ENCODE data around the gene MED13L. TPM values are rescaled to one million over a fixed set of nuclear protein-coding genes. Genes with fewer than 3 reads are reported as not detected.

Gene MED13L
- total RNA-seq, 1 experiment from 2014 or later = 80.5 TPM

DNA sequence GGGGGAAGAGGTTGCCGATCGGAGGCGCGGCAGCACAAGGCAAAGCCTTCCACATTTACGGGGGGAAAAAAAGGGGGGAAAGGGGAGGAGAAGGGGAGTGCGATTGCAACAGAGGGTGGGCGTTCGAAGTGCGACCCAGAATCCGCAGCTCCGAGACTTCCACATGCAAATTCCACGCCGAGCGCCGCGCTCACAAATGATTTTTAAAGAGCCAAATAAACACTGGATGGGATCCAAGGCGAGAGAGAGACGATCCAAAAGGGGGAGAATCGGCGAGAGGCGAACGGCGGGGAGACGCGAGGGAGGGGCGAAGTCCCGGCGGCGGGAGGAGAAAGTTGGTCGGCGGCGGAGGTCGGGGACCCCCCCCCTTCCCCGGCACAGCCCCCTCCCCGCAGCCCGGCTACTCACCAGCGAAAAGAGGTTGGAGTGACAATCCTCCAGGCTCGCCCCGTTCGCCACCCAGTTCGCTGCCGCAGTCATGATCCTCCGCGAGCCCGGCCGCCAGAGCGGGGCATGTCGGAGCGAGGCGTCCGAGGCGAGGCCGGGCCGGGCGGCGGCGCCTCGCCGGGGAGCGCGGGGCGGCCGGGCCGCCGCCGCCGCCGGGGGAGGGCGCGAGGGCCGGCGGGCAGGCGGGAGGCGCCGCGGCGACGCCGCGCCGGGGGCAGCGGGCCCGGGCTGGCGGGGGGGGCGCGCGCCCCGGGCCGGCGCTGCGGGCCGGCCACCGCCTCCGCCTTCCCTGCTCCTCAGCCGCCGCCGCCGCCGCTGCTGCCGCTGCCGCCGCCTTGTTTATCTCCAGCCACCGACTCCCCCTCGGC, 634 bp downstream of the MED13L start (continued):
- TF ChIP-seq, protein P1, sequence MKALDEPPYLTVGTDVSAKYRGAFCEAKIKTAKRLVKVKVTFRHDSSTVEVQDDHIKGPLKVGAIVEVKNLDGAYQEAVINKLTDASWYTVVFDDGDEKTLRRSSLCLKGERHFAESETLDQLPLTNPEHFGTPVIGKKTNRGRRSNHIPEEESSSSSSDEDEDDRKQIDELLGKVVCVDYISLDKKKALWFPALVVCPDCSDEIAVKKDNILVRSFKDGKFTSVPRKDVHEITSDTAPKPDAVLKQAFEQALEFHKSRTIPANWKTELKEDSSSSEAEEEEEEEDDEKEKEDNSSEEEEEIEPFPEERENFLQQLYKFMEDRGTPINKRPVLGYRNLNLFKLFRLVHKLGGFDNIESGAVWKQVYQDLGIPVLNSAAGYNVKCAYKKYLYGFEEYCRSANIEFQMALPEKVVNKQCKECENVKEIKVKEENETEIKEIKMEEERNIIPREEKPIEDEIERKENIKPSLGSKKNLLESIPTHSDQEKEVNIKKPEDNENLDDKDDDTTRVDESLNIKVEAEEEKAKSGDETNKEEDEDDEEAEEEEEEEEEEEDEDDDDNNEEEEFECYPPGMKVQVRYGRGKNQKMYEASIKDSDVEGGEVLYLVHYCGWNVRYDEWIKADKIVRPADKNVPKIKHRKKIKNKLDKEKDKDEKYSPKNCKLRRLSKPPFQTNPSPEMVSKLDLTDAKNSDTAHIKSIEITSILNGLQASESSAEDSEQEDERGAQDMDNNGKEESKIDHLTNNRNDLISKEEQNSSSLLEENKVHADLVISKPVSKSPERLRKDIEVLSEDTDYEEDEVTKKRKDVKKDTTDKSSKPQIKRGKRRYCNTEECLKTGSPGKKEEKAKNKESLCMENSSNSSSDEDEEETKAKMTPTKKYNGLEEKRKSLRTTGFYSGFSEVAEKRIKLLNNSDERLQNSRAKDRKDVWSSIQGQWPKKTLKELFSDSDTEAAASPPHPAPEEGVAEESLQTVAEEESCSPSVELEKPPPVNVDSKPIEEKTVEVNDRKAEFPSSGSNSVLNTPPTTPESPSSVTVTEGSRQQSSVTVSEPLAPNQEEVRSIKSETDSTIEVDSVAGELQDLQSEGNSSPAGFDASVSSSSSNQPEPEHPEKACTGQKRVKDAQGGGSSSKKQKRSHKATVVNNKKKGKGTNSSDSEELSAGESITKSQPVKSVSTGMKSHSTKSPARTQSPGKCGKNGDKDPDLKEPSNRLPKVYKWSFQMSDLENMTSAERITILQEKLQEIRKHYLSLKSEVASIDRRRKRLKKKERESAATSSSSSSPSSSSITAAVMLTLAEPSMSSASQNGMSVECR (CRISPR knock-in tag; IDR thresholded peaks at IDR 0.05; ENCODE audit: borderline replicate concordance) = no peak
- TF ChIP-seq FOXP1 (CRISPR knock-in tag; IDR thresholded peaks at IDR 0.05; ENCODE audit: borderline replicate concordance) (no peak), GTF2I (CRISPR knock-in tag; conservative IDR thresholded peaks at IDR 0.05) (no peak)

DNA sequence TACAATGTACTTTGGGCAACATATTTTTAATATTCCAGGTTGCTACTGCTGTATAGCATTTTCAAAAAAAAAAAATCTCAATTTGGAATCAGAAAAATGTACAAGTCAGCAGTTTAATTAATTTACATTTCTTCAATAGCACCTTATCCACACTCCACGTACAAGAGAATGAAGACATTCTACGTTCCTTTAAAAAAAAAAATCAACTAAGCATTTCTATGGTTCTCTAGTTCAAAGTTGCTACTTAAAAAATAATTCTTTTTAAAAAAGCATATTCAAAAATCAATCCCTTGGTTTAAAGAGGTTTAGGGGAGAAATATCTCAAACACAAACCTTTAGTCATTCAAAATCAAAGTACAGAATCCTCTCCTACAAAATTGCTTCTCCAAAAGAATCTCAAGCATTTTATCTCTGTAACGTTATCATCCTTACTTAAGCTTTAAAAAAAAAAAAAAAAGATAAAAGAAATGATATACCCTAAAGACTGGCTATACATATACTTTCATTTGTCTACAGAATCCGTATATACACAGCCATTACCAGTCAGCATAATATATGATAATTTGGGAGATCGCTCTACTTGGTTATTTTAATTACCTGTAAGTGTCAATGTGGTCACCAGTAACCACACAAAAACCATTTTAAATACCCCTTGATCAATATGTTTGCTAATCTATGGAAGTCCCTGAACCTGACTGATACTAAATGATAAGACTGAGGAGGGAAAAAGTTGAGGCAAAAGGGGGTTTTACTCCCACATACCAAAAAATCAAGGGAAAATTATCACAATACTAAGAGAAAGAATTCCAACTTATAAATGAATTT, 2.7 kb downstream of the MED13L start:
- Mint-ChIP-seq H3K4me3 (peak overlapping the region; percentile 98), H3K4me1 (peaks cover 51% of the 10 kb centered on the region), H3K27ac (no peak overlapping the region), H3K27me3 (ENCODE audit: low read depth) (peaks cover 4% of the 10 kb centered on the region; the same call in 1 of the 2 replicates), H3K36me3 (no peaks in the 10 kb centered on the region), H3K9me3 (no peaks in the 10 kb centered on the region)
- no peak for TF ChIP-seq PRRX2 (CRISPR knock-in tag; IDR thresholded peaks at IDR 0.05)
- no peak for TF ChIP-seq CREB1 (CRISPR knock-in tag; IDR thresholded peaks at IDR 0.05)
- TF ChIP-seq CREM (CRISPR knock-in tag; IDR thresholded peaks at IDR 0.05) = no peak
- TF ChIP-seq JAZF1 (CRISPR knock-in tag; IDR thresholded peaks at IDR 0.05) = no peak
- TF ChIP-seq, protein P2, sequence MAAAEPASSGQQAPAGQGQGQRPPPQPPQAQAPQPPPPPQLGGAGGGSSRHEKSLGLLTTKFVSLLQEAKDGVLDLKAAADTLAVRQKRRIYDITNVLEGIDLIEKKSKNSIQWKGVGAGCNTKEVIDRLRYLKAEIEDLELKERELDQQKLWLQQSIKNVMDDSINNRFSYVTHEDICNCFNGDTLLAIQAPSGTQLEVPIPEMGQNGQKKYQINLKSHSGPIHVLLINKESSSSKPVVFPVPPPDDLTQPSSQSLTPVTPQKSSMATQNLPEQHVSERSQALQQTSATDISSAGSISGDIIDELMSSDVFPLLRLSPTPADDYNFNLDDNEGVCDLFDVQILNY (CRISPR knock-in tag; IDR thresholded peaks at IDR 0.05) = no peak
- ATAC-seq (no peak), DNase-seq (ENCODE audit: low spot score) (no peak)
- POLR2A ChIA-PET = no interaction called here
- CTCF ChIA-PET = no interaction called here

DNA sequence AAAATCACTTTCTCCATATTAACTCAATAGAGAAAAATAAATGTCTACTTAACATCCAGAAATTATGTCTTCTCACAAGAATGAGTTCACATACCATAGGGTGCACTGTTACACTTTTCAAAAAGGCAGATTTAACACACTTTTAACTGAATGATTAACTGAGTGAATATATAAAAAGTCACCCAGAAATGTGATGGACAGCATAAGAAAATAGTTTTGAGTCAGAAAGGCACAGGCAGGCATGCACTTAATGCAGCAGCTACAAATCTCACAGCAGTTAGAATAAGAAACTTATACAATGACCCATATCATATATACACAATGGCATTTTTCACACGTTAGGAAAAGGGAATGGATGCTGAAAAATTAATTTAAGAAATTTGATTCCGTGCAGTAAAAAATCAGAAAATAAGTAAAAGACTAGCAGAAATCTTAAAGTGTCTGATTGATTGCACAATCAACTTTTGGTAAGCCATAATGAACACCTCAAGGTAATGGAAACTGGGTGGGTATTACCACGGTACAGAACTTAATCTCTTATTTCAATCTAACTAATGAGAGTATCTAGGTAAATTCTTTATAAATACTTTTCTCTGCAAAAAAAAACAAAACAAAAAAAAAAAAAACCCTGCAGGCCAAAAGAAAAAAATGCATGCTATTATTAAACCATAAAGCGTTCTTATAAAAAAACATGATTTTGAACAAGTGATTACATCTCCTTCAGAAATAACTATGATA, 3.5 kb downstream of the MED13L start:
- CTCF ChIA-PET = no interaction called here
- POLR2A ChIA-PET = no interaction called here
- TF ChIP-seq, protein P3, sequence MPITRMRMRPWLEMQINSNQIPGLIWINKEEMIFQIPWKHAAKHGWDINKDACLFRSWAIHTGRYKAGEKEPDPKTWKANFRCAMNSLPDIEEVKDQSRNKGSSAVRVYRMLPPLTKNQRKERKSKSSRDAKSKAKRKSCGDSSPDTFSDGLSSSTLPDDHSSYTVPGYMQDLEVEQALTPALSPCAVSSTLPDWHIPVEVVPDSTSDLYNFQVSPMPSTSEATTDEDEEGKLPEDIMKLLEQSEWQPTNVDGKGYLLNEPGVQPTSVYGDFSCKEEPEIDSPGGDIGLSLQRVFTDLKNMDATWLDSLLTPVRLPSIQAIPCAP (CRISPR knock-in tag; IDR thresholded peaks at IDR 0.05) = no peak
- TF ChIP-seq TP53 (CRISPR knock-in tag; IDR thresholded peaks at IDR 0.05) = no peak
- no peak for TF ChIP-seq NFE2L1 (CRISPR knock-in tag; IDR thresholded peaks at IDR 0.05)
- no peaks in the 10 kb centered on the region for H3K9me3 Mint-ChIP-seq
- peak overlapping the region; percentile 98 for H3K4me3 Mint-ChIP-seq
- DNase-seq (ENCODE audit: low spot score) (no peak), ATAC-seq (no peak)
- H3K4me1 Mint-ChIP-seq = peaks cover 46% of the 10 kb centered on the region
- peaks cover 4% of the 10 kb centered on the region; the same call in 1 of the 2 replicates for H3K27me3 Mint-ChIP-seq (ENCODE audit: low read depth)
- H3K27ac Mint-ChIP-seq = no peak overlapping the region
- no peaks in the 10 kb centered on the region for H3K36me3 Mint-ChIP-seq

DNA sequence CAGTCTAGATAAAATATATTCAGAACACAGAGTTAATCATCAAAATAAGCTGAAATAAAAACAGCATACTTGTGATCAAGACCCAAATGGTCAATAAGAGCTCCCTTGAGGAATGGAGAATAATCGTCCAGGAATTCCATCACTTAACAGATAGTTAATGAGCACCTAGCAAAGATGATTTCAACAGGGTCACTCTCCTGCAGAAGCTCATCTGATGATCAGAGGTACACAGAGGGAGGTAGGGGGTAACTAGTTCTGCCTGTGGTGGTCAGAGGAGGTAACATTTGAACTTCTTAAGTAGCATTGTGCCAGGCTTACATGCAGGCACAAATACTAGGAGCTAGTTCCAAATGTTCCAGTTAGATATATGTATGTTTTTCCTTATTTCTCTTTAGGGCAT, 9.5 kb downstream of the MED13L start:
- Mint-ChIP-seq H3K27ac (no peak overlapping the region), H3K36me3 (no peaks in the 10 kb centered on the region), H3K4me3 (no peak overlapping the region), H3K4me1 (peaks cover 27% of the 10 kb centered on the region), H3K27me3 (ENCODE audit: low read depth) (no peaks in the 10 kb centered on the region), H3K9me3 (no peaks in the 10 kb centered on the region)
- POLR2A ChIA-PET = no interaction called here
- no peak for ATAC-seq
- CTCF ChIA-PET = no interaction called here
- DNase-seq (ENCODE audit: low spot score) = no peak
- TF ChIP-seq ZNF416 (CRISPR knock-in tag; IDR thresholded peaks at IDR 0.05) (no peak), NFYB (CRISPR knock-in tag; conservative IDR thresholded peaks at IDR 0.05; ENCODE audit: low read depth) (no peak), RELA (CRISPR knock-in tag; IDR thresholded peaks at IDR 0.05; ENCODE audit: borderline replicate concordance) (no peak), CBFB (CRISPR knock-in tag; IDR thresholded peaks at IDR 0.05; ENCODE audit: low read depth) (no peak), GABPB1 (CRISPR knock-in tag; IDR thresholded peaks at IDR 0.05) (no peak), NFE2L1 (CRISPR knock-in tag; IDR thresholded peaks at IDR 0.05) (no peak), ZNF263 (CRISPR knock-in tag; IDR thresholded peaks at IDR 0.05; ENCODE audit: low read depth) (no peak)
- TF ChIP-seq, protein P4, sequence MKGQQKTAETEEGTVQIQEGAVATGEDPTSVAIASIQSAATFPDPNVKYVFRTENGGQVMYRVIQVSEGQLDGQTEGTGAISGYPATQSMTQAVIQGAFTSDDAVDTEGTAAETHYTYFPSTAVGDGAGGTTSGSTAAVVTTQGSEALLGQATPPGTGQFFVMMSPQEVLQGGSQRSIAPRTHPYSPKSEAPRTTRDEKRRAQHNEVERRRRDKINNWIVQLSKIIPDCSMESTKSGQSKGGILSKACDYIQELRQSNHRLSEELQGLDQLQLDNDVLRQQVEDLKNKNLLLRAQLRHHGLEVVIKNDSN (CRISPR knock-in tag; IDR thresholded peaks at IDR 0.05) = no peak

All from WTC11 (cell line).